HG03354 (cell line): ENCODE data around the gene DNER.
"Not testable (repeated sequence)": the region's sequence is repeated elsewhere in the genome, so short reads cannot be mapped to it uniquely, and the experiment has no call there.

ENCODE experiments used
- ATAC-seq: cut with Tn5 transposase; IDR thresholded peaks from one replicate; pipeline ENCODE4 v1.9.1; 2021; ENCODE audit warnings: mild to moderate bottlenecking; ENCODE audit not compliant: unreplicated experiment, poor library complexity, severe bottlenecking

DNER gene

DNA sequence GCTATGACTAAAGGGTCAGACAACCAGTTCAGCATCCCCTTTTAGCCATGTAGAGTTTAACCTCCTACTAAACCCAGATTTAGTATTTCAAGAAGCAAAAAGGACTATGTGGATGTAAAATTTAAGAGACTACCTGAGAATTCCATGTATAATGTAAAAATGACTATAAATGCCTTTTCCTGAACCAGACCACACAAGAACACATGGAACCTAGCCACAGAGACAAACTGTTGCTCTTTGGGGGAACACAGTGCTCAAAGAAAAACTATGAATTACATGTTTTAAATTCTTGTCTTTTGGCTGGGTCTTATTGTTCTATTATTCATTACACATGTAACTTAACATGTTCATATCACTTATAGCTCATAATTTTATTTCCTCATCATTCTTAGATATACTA lies 192.8 kb downstream of the DNER start:
- ATAC-seq = no peak

DNA sequence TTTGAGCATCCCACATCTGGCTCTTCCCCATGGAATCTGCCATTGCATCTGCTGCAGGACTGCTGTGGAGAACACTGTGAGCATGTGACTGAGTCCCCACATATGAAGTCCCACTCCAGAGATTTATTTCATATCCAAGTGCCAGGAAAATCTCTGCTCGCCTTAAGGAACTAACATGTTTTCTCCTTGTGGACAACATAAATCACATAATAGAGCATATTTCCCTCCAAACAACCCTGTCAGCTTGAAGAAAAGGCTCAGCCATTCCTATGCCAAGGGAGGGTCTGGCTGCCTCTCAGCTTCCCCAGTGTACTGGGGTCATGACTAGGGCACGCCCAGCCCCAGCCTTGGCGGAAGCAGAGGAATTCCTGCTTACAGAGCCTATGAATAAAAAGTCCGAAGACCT lies 193.7 kb downstream of the DNER start:
- no peak for ATAC-seq

DNA sequence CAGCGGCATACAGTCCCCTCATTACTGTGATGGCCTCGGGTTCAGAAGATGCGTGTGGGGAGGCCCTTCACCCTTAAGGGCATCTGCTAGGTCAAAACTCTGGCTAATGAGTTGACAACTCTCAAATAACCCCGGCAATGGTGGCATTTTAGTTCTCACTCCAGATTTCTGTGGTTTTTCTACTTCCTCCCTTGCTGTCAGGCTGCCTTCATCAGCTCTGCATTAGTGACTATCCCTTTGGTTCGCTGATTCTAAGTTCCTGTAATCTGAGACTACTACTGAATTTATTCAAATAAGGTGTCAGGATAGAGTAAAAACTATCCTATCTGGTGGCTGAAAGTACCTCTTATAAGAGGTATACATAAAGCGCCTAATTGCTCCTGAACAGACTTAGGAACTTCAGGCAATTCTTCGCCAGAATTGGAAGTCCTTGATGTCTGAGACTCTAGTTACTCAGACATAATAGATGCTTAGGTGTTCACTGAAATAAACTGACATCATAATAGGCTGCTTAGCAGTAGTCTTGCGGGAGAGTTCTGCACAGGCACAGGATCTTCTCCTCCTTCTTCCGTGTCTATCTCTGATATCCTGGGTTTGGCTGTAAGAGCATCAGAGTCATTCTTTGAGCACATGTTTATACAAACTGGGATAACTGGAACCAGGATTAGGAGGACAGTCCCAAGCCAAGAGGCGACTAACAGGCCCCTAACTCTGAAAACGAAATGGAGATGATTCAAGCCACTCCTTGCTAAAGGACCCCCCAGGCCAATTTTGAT lies 194.5 kb downstream of the DNER start:
- ATAC-seq = no peak

DNA sequence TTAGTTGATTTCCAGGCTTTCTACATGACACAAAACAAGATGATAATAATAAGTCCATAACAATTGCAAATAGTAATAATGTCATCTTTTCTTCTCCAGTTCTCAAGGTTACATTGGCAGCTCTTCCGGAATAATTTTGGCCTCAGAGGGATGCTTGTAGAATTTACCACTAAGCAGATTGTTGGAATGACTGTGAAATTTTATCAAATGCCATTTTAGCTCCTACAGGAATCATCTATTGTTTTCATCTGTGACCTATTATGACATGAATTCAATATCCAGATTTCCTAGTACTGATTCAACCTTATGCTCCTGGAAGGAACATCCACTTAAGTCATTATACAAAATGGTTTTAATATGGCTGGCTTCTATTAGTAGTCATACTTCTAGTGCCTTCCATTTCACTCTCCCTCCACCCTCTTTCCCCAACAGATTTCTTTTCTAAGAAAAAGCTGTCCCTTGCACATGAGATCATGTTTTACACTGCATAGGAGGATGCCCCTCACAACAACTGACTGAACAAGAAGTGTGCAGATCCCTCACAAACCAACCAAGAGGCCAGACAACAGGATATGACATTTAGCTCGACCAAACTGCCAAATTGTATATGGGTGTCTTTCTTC lies 200.0 kb downstream of the DNER start:
- no peak for ATAC-seq

DNA sequence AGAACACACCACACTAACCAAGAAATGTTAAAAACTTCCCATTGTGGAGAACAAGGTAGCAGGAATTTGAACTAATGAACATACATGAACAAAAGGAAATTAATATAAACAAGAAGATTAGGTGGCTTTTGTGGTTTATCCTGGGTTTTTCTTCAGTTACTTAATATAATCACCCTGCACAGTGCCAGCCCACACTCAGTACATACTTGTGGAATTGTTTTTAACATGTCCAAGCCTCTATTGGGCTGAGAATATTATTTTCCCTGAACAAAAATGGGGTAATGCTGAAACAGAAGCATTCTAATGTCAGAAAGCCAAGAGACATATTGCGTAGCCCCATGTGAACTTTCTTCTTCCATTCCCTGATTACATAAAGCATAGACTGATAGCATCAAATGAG lies 202.8 kb downstream of the DNER start:
- no peak for ATAC-seq

DNA sequence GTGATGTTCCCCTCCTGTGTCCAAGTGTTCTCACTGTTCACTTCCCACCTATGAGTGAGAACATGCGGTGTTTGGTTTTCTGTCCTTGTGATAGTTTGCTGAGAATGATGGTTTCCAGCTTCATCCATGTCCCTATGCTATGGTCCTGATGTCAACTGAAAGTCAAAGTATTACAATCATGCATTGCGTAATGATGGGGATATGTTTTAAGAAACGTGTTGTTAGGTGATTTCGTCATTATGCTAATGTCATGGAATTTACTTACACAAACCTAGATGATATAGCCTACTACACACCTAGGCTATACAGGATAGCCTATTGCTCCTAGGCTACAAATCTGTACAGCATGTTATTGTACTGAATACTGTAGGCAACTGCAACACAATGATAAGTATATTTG lies 207.7 kb downstream of the DNER start:
- not testable (repeated sequence) for ATAC-seq

DNA sequence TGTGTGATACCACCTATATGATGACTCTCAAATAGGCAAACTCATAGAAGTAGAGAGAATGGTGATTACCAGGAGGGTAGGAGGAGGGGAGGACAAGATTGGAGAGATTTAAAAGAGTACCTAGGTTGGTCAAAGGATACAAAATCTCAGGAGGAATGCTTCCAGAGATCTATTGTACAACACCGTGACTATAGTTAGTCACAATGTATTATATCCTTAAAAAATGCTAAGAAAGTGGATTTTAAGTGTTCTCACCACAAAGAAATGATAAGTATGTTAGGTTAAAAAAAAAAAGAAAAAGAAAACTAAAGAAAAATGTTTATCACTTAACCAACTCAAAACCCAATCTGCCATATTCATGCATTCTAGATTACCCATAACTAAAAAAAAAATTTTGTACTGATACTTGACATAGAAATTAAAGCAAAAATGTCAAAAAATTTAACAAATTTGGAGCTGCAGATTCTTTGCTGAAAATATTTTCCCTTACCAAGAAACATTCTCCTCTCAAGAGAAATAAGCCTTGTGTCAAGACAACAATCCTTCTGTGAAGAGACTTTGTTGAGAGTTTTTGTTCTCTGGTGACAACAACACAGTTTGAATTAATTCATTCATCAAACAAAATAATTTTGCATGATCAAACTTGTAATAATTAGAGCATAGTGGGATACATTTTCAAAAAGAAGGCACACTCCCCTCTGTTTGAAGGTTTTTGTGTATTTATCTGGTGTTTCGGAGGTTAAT lies 213.1 kb downstream of the DNER start:
- ATAC-seq = no peak

DNA sequence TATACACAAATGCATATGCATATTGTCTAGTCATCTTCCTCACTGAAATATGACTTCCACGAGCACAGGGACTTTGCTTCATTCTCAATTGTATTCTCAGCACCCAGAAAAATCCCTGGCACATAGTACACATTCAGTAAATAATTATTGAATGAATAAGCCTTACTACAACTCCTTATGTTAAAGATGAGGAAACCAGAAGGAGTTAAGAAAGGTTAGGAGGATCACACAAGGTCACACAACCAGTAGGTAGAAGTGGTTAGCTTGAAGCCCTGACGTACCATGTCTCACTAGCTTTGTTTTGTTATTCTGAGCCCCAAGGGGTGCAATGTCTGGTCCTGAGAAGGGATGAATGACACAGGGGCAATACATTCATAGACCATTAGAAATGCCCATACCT lies 222.3 kb downstream of the DNER start:
- no peak for ATAC-seq

DNA sequence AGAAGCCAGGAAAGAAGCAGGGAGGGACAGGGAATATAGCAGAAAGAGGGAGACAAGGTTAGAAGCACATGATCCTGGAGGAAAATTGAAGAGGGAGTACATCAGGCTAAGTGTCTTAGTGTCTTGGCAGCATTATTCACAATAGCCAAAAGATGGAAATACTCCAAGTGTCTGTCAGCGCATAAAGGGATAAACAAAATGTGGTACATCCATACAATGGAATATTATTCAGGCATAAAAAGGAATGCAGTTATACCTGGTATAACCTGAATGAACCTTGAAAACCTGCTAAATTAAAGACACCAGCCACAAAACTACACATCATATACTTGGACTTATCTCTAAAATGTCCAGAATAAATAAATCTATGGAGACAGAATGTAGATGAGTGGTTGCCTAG lies 224.2 kb downstream of the DNER start:
- ATAC-seq = no peak

DNA sequence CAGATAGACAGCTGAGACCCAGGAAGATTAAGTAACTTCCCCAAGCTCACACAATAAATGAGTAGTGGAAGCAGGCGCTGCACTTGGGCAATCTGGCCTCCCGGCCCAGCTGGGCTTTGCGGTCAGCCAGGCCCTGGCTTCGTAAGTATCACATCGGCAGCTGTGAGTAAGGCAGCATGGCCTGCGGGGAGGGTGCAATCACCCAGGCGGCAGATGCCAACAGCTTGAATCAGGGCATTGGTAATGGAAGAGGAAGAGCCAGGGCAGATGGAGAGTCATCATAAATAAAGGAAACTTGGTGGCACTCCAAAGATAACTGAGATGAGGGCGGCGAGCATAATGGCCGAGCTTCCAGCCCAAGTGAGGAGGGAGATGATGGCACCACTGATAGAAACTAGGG lies 225.3 kb downstream of the DNER start:
- ATAC-seq = no peak

DNA sequence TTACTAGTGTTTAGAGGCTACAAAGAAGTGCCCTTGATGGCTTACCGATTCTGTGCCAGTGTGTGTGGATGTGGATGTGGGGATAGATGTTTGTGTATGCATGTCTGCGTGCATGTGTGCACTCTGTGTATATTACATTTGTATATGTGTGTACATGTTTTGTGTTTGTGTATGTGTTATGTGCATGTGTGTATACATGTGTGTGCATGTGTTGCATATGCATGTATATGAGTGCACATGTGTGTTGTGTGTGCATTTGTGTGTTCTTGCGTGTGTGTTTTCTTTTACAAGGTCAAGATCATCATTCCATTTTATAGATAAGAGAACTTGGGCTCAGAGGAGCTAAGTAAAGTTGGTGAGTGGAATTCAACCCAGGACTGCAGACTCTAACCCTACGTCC lies 226.1 kb downstream of the DNER start:
- no peak for ATAC-seq

DNA sequence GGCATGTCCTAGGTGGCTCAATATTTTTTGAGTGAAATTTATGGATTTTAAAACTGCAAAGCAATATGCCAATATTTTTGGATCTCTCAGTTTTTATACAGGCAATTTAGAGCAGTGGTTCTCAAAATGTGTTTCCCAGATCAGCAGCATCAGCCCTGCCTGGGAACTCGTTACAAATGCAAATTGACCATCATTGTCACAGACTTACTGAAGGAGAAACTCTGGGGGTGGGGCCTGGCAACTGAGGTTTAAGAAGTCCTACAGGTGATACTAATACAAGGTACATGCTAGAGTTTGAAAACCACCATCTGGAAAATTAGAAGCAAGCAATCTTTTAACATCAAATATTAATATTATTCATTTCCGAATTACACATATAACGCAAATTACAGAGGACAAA lies 227.7 kb downstream of the DNER start:
- ATAC-seq = no peak

DNA sequence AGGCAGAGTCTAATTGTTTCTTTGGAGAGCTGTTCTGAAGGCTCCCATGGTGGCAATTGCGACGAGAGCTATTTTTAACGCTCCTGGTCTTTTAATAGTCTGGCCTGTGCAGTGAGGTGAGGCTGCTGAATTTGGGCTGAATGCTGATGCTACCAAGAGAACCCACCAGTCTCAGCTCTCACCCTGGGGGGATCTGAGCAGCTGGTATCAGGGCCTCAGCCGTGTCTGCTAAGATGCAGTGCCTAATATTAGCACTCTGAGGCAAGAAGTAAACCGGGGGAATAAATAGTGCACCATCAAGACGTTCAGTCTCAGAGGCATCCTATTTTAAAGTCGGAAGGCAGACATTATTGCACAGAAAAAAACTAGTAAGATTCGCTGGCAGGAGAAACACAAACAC lies 228.5 kb downstream of the DNER start:
- no peak for ATAC-seq

DNA sequence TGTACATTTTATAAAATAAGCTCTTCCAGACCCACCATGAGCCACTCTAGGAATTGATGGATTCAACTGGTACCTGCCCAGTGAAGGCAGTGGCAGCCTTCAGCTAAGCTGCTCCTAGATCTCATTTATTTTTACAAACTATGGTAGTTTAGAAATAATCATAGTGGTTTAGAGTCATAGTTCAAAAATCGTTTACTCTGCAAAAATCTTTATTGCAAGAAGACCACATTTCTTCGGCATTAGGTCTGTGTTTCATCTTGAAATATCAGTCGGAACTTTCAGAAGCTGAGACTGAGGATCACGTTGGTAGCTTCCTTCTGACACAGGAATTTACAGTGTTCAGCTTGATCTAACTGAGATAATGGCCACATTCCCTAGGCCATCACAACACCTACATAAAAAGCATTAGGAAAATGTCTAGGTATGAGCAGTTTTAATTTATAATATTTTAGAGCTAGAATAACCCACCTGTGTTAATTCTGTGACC lies 237.0 kb downstream of the DNER start:
- no peak for ATAC-seq

DNA sequence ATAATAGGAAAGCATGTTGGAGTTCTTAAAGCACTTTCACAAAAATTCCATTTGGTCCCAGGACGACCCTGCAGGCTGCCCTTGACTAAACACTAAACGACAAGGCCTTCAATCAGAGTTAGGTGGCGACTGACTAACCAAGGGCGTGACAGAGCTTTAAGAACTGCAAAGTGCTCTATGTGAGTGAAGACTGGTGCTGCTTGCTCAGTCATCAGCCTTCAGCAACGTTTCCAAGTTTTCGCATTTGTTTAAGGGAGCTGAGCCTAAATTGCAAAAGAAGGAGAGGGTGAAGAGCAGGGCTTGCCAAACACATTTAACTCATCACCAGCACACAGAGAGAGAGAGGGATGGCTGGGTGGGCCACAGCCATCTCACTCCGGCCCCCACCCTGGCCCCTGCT lies 238.6 kb downstream of the DNER start:
- ATAC-seq = no peak

DNA sequence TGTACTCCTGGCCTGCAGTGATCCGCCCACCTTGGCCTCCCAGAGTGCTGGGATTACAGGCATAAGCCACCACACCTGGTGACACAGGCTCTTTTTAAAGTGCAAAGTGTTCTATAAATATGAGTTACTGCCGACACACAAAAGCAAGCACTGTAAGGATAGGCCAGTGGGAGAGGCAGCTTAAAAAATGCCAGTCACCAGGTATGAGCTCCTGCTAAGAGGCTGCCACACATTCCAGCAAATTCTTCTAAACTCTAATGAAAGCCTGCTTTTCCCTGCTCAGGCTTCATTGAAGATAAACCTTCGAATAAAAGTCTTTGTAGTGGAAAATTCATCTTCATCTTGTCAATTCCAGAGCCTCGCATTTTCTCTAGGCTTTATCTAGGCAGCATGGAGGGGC lies 240.2 kb downstream of the DNER start:
- no peak for ATAC-seq

DNA sequence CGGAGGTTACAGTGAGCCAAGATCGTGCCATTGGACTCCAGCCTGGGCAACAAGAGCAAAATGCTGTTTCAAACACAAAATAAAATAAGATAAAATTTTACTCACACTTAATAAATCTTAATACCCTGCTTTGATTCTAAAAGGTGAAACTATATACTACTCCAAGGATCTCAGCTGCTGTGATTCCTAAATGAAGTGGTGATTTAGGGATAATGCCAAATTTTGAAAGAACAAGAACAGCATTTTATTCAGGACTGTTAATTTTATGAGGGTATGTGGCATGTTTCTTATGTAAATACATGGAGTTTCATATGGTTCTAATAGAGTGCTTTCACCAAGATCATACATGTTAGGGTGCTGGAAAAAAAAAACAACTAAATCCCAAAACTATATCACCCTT lies 243.6 kb downstream of the DNER start:
- no peak for ATAC-seq

DNA sequence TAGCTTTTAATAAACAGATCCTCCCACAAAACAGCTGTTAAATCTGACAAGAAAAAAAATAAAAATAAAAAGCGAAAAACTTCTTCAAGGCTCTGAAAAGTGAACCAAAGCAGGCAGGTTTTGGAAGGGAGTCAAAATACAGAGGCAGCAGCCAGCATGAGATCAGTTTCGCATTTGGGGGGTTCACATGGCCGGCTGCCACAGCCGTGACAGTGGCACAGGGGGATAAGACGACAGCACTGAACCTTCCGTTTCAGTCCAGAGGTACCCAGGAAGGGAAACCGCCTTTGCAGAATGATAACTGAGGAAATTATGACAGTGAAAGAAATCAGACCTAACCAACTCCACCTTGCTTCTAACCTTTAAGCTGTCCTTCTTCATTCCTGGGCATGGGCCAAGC lies 246.6 kb downstream of the DNER start:
- ATAC-seq = no peak

DNA sequence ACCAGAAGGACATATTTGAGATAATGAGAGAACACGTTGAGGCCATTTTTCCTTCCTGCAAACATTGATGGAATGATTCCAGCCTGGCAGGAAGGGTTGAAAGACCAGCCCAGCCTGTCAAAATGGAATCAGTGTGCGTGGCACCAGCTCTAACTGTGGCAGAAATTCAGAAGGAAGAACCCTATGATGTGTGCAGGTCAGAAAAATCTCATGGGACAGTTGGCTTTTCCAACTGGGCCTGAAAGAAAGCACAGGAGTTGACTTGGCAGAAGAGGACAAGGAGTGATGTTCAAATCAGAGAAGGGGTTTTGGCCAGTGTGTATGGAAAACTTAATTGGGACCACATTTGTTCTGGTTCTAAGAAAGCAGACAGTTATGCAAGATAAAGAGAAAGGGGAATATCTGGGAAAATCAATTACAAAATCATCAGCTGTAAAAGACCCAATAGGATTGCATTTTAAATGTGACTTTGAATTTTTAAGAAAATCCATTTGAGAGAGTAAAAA lies 250.5 kb downstream of the DNER start:
- ATAC-seq = no peak

DNA sequence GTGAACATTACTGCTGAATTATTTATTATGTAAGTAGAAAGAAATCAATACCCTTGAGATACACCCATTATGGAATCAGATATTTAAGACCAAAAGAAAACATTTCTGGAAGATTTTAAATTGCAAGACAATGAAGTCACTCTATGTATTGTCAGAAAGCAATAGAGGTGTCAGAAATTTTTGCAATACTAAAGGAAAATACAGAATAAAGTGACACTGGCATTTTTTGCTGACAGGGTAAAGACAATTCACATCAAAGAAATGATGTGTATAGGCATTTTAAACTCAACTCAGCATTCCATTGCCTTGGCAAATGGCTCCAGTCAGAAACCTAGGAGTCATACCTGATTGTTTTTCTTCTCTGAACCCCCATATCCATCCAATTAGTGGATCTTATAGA lies 252.2 kb downstream of the DNER start:
- no peak for ATAC-seq

DNA sequence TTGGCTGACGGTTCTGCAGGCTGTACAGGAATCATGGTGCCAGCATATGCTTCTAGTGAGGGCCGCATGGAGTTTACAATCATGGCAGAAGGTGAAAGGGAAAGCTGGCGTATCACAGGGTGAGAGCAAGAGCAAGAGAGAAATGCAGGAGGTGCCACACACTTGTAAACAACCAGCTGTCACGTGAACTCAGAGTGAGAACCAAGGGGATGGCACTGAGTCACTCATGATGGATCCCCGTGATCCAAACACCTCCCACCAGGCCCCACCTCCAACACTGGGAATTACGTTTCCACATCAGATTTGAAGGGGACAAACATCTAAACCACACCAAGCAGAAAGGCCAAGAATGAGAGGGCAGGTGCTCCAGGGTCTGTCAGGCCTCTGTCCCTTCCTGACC lies 258.3 kb downstream of the DNER start:
- no peak for ATAC-seq
